ENCODE results near the gene CD59. TPM values are rescaled to one million over a fixed set of nuclear protein-coding genes. Genes with fewer than 3 reads are reported as not detected.

Gene CD59
- polyA plus RNA-seq, 1 donor from 2014 or later, result 248 TPM

GRCh38 chr11:33668468-33668825 lies 67.8 kb downstream of the CD59 start:
- no peak overlapping the region for H3K4me2 ChIP-seq (ENCODE audit: low read length)
- no peaks in the 10 kb centered on the region for H3K79me2 ChIP-seq (replicated peaks; ENCODE audit: insufficient read depth, low read length)
- H3K27ac ChIP-seq (ENCODE audit: low read length), result no peak overlapping the region
- H4K20me1 ChIP-seq (ENCODE audit: insufficient read depth), result no peaks in the 10 kb centered on the region
- TF ChIP-seq RAD21 (conservative IDR thresholded peaks at IDR 0.05), result no peak
- TF ChIP-seq EZH2 (IDR thresholded peaks at IDR 0.05; ENCODE audit: borderline replicate concordance, insufficient read depth, low read length, poor library complexity, severe bottlenecking), result no peak
- no peak for TF ChIP-seq MXI1 (conservative IDR thresholded peaks at IDR 0.05; ENCODE audit: poor library complexity, severe bottlenecking)
- TF ChIP-seq, protein P1, sequence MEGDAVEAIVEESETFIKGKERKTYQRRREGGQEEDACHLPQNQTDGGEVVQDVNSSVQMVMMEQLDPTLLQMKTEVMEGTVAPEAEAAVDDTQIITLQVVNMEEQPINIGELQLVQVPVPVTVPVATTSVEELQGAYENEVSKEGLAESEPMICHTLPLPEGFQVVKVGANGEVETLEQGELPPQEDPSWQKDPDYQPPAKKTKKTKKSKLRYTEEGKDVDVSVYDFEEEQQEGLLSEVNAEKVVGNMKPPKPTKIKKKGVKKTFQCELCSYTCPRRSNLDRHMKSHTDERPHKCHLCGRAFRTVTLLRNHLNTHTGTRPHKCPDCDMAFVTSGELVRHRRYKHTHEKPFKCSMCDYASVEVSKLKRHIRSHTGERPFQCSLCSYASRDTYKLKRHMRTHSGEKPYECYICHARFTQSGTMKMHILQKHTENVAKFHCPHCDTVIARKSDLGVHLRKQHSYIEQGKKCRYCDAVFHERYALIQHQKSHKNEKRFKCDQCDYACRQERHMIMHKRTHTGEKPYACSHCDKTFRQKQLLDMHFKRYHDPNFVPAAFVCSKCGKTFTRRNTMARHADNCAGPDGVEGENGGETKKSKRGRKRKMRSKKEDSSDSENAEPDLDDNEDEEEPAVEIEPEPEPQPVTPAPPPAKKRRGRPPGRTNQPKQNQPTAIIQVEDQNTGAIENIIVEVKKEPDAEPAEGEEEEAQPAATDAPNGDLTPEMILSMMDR (IDR thresholded peaks at IDR 0.05; ENCODE audit: poor library complexity, severe bottlenecking), result no peak
- TF ChIP-seq REST (IDR thresholded peaks at IDR 0.05; ENCODE audit: borderline replicate concordance), result no peak
- TF ChIP-seq TAF1 (IDR thresholded peaks at IDR 0.05; ENCODE audit: low read depth), result no peak
- no peak for TF ChIP-seq SMC3 (conservative IDR thresholded peaks at IDR 0.05; ENCODE audit: poor library complexity)
- no peak for TF ChIP-seq EP300 (conservative IDR thresholded peaks at IDR 0.05; ENCODE audit: poor library complexity, severe bottlenecking)
- no peak for TF ChIP-seq POLR2AphosphoS5 (IDR thresholded peaks at IDR 0.05)
- no peaks in the 10 kb centered on the region for H3K9me2 ChIP-seq (ENCODE audit: insufficient read depth, low read length)
- H3K27me3 ChIP-seq (ENCODE audit: insufficient read depth, low read depth, low read length), result no peaks in the 10 kb centered on the region
- no peaks in the 10 kb centered on the region for H3F3A ChIP-seq (ENCODE audit: insufficient read depth, low read length, poor library complexity, severe bottlenecking)
- H3K4me3 ChIP-seq (ENCODE audit: low read length), result no peak overlapping the region
- peaks cover 21% of the 10 kb centered on the region for H3K36me3 ChIP-seq (ENCODE audit: insufficient read depth, low read length)
- H2AFZ ChIP-seq (ENCODE audit: low read depth, low read length), result no peak overlapping the region
- H3K9me3 ChIP-seq (ENCODE audit: low read length), result no peaks in the 10 kb centered on the region
- no peak overlapping the region for H3K9ac ChIP-seq (ENCODE audit: low read length)

DNA sequence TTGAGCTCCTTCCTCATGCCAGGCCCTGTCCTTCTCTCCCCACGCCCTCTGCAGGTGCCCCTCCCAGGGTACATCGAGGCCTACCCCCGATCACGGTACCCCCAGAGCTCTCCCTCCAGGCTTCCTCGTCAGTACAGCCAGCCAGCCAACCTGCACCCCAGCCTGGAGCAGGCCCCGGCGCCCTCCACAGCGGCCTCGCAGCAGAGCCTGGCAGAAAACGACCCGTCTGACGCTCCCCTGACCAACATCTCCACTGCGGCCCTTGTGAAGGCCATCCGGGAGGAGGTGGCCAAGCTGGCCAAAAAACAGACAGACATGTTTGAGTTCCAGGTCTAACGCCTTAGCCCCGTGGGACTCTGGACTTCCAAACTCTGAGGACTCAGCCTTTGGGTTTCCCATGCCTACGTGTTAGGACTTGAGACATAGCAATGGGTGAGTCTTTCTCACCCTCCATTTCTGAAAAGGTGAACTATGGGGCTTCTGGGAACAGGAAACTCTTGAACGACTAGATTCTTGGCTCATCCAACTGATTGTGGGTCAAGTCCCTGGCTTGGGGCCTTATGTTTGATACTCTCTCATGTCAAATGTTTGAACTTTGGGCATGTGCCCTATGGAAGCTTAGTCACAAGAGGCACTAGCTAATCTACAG lies 68.3 kb downstream of the CD59 start:
- no peak overlapping the region for H2AFZ ChIP-seq (ENCODE audit: low read depth, low read length)
- no peaks in the 10 kb centered on the region for H3K9me2 ChIP-seq (ENCODE audit: insufficient read depth, low read length)
- H4K20me1 ChIP-seq (ENCODE audit: insufficient read depth), result no peaks in the 10 kb centered on the region
- no peak overlapping the region for H3K9ac ChIP-seq (ENCODE audit: low read length)
- H3K79me2 ChIP-seq (replicated peaks; ENCODE audit: insufficient read depth, low read length), result no peaks in the 10 kb centered on the region
- H3K4me3 ChIP-seq (ENCODE audit: low read length), result no peak overlapping the region
- no peaks in the 10 kb centered on the region for H3K9me3 ChIP-seq (ENCODE audit: low read length)
- peaks cover 21% of the 10 kb centered on the region for H3K36me3 ChIP-seq (ENCODE audit: insufficient read depth, low read length)
- H3F3A ChIP-seq (ENCODE audit: insufficient read depth, low read length, poor library complexity, severe bottlenecking), result no peaks in the 10 kb centered on the region
- no peak for TF ChIP-seq RAD21 (conservative IDR thresholded peaks at IDR 0.05)
- no peak for TF ChIP-seq EZH2 (IDR thresholded peaks at IDR 0.05; ENCODE audit: borderline replicate concordance, insufficient read depth, low read length, poor library complexity, severe bottlenecking)
- no peak for TF ChIP-seq POLR2AphosphoS5 (IDR thresholded peaks at IDR 0.05)
- no peak for TF ChIP-seq EP300 (conservative IDR thresholded peaks at IDR 0.05; ENCODE audit: poor library complexity, severe bottlenecking)
- TF ChIP-seq TAF1 (IDR thresholded peaks at IDR 0.05; ENCODE audit: low read depth), result no peak
- no peak for TF ChIP-seq MXI1 (conservative IDR thresholded peaks at IDR 0.05; ENCODE audit: poor library complexity, severe bottlenecking)
- TF ChIP-seq REST (IDR thresholded peaks at IDR 0.05; ENCODE audit: borderline replicate concordance), result no peak
- TF ChIP-seq, protein P1 (IDR thresholded peaks at IDR 0.05; ENCODE audit: poor library complexity, severe bottlenecking), result no peak
- TF ChIP-seq SMC3 (conservative IDR thresholded peaks at IDR 0.05; ENCODE audit: poor library complexity), result no peak
- no peak overlapping the region for H3K27ac ChIP-seq (ENCODE audit: low read length)
- no peaks in the 10 kb centered on the region for H3K27me3 ChIP-seq (ENCODE audit: insufficient read depth, low read depth, low read length)
- H3K4me2 ChIP-seq (ENCODE audit: low read length), result no peak overlapping the region
